SK-N-MC (cell line): ENCODE results near the gene SEC61G.

Experiments
- FOXP2 ChIP-seq: optimal IDR thresholded peaks from 2 replicates; pipeline ENCODE3; 2011; ENCODE audit warnings: mild to moderate bottlenecking, moderate library complexity; ENCODE audit not compliant: insufficient read depth; ENCODE audit errors: extremely low read length, control extremely low read depth
- POLR2AphosphoS5 ChIP-seq: IDR thresholded peaks from 2 replicates; pipeline ENCODE4 v1.6.1; 2012; ENCODE audit warnings: mild to moderate bottlenecking, low read depth, low read length, borderline replicate concordance

DNA sequence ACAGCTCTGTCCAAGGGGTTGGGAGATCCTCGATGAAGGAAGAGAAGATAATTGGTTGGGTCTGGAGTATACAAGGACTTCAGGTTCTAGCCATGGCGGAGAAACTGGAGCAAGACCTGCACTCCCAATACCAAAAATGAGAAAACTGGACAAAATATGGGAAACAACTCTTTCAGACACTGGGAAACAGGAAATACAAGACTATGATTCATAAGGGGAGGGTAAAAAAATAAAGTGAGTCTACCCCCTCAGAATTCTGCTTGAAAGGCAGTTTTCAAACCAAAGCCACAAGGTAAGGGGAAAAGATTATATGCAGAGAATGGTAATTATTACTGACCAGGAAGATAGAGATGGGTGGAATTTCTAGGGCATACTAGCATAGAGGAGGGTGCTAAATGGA, 10.2 kb upstream of the SEC61G start:
- TF ChIP-seq POLR2AphosphoS5 = no peak
- TF ChIP-seq FOXP2 = no peak
